GM12892 (cell line): ENCODE data around the gene PPM1H.

Experiments used
- POLR2A ChIP-seq: IDR thresholded peaks from 2 replicates; pipeline ENCODE4 v1.6.1; 2011; ENCODE audit warnings: low read depth, low read length, control low read depth
- TAF1 ChIP-seq: IDR thresholded peaks from 2 replicates; pipeline ENCODE4 v1.6.1; 2011; ENCODE audit warnings: low read depth, mild to moderate bottlenecking, control low read depth, low read length, borderline replicate concordance

GRCh38 chr12:62683776-62684569 is 251.0 kb downstream of the PPM1H start:
- TF ChIP-seq POLR2A = no peak
- TF ChIP-seq TAF1 = no peak
